AG08395 (cell line): ENCODE measurements around the gene ELP5.

Source experiments
- DNase-seq: peaks from one replicate; pipeline ENCODE4 v3.0.0; 2012; ENCODE audit warnings: mixed read lengths, low spot score

Gene ELP5

GRCh38 chr17:7285679-7286078 is 33.7 kb downstream of the ELP5 start:
- no peak for DNase-seq

GRCh38 chr17:7289256-7290032 is 37.4 kb downstream of the ELP5 start:
- DNase-seq, result no peak

- no peak for DNase-seq
Measured at GRCh38 chr17:7290166-7290565, 38.2 kb downstream of the ELP5 start.

- no peak for DNase-seq
Measured at GRCh38 chr17:7290685-7291084, 38.7 kb downstream of the ELP5 start.

GRCh38 chr17:7292194-7292593 is 40.2 kb downstream of the ELP5 start:
- no peak for DNase-seq

- no peak for DNase-seq
Measured at GRCh38 chr17:7292729-7293128, 40.7 kb downstream of the ELP5 start.

- no peak for DNase-seq
Measured at GRCh38 chr17:7293159-7293558, 41.1 kb downstream of the ELP5 start.

GRCh38 chr17:7293816-7294613 is 42.0 kb downstream of the ELP5 start:
- no peak for DNase-seq

GRCh38 chr17:7294614-7295153 is 42.7 kb downstream of the ELP5 start, which contains the start of gene YBX2:
Gene YBX2 (minus strand): TSS chr17:7294639. CDS start chr17:7294500, 139 bp downstream.
- peak; percentile 51 for DNase-seq

GRCh38 chr17:7295230-7296180 is 43.5 kb downstream of the ELP5 start:
- DNase-seq, result no peak

- peak; percentile 87 for DNase-seq
Measured at GRCh38 chr17:7296189-7296861, 44.3 kb downstream of the ELP5 start.

GRCh38 chr17:7304179-7304578 is 52.2 kb downstream of the ELP5 start:
- DNase-seq, result no peak

- peak; percentile 100 for DNase-seq
Measured at GRCh38 chr17:7306911-7307685, 55.1 kb downstream of the ELP5 start, which contains the start of gene EIF5A. Gene EIF5A (plus strand): TSS chr17:7307628. CDS start chr17:7309636, 2,008 bp downstream.

- DNase-seq, result no peak
Measured at GRCh38 chr17:7307686-7308624, 55.9 kb downstream of the ELP5 start.

GRCh38 chr17:7308625-7309433 is 56.8 kb downstream of the ELP5 start:
- DNase-seq, result peak; percentile 82
